ENCODE measurements around the gene LARP4.
"Not testable (repeated sequence)": the region's sequence is repeated elsewhere in the genome, so short reads cannot be mapped to it uniquely, and the experiment has no call there.

The LARP4 gene

DNA sequence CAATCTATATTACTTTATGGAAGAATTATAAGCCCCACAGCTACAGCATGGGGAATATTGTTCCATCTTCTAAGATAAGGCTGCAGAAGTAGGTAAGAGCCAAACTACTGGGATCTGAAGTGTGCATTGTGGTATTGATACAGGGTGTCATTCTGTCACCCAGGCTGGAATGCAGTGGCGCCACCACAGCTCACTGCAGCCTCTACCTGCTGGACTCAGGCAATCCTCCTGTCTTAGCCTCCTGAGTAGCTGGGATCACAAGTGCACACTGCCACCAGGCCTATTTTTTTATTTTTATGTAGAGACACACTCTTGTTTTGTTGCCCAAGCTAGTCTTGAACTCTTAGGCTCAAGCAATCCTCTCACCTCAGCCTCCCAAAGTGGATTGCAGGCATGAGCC lies 82.8 kb downstream of the LARP4 start:
- DNase-seq (ENCODE audit: low read depth): no peak

DNA sequence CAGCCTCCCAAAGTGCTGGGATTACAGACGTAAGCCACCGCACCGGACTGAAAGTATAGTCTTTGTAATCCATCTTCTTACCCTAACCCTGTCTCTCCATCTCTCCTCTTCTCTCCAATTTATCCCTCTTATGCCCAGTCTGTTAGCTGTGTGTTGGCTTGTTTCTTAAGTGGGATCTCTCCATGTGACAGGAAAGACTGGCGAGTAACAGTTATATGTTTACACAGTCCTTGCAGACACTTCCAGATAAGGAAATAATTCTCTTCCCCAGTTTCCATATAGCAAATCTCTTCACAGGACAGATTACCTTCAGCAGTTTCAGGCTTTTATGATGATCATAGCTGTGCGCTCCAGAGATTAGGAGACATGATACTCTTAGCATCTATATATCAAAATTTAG lies 88.1 kb downstream of the LARP4 start:
- no peak for DNase-seq (ENCODE audit: low read depth)

DNA sequence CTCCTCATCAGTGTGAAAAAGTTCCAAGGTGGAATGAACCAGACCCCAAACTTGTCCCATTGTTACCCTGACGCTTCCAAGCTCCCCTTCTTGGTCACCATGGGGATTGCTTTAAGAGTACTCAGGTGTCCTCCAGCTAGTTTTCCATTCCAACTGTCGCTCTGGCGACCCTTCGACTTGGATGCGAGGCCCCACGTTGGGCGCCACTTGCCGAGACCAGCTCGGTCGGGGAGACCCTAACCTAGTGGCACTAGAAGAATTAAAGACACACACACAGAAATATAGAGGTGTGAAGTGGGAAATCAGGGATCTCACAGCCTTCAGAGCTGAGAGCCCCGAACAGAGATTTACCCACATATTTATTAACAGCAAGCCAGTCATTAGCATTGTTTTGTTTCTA lies 97.4 kb downstream of the LARP4 start:
- DNase-seq (ENCODE audit: low read depth): not testable (repeated sequence)

DNA sequence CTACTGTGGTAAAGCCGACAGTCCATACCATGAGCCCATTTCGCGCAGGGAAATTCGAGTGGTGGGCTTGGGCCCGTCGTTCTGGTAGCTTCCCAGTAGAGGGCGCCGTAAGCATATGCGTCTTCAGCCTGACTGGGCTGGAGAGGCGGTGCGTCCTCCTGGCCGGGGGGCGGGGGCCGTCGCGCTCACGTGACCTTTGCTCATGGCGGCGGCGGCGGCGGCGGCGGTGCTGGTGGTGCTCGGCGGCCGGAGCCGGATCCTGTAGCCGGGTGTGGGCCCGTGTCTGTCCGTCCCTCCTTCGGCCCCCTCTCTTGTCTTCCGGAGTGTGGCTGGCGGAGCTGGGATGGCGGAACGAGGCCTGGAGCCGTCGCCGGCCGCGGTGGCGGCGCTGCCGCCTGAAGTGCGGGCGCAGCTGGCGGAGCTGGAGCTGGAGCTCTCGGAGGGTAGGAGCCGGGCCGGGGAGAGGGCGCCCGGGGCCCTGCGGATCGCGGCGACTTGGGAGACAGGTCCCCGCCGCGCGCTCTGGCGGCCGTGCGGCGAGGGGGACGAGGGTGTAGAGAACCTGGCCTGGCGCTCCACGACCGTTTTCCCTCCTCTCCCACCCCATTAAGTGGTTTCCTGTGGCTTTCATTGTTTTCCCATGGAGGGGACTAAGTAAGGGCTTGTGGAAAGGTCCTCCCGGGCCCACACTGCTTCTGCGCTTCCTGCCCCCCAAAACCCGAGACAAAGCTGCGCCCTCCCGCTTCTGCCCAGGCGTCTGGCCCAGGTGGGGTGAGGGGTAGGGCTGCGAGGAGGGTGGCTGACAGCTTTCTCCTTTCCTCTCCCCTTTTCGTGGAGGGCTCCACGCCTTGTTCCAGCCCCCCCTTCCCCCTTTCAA lies 104.4 kb downstream of the LARP4 start, which contains the start of gene DIP2B:
Gene DIP2B, plus strand, starts transcription at position 188 of the 877 bp plus-strand sequence. Its CDS starts 156 bp downstream, at position 344.
- DNase-seq (ENCODE audit: low read depth): peak; percentile 97

DNA sequence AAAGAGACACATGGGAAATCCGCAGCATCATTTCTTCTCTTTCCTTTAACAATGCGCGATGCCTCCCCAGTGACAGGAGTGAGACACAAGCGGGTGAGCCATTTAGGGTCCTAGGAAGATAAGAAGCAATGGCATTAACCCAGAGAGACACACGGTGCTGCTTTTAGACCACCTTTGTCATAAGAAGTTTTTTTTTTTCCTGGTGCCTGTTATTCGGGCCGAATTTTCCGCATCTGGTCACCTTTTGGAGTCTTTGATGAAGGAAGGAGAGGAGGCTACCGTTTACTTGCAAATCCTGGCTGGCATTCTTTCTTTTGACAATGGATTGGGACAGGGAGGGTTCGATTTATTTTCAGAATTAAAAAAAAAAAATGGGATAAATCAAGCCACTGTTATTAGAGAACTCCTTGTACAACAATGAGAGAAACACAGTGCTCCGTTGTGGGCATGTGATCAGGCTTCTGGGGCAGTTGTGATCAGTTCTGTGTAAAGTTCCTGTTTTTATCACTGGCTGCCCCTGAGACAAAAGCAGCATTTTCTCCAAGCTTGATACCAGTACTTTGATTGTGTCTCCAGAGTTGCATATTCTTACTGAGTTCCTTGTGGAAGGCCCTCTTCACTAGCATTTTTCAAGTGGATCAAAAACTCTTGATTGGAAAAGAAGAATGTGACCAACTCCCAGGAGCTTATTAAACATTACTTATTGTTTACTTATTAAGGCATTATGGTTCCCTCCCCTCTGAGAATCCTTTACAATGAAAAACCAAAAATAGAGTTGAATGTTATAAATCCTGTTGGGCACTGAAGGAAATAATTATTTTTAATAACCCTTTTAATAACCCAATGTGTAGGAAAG lies 105.2 kb downstream of the LARP4 start:
- DNase-seq (ENCODE audit: low read depth): no peak

DNA sequence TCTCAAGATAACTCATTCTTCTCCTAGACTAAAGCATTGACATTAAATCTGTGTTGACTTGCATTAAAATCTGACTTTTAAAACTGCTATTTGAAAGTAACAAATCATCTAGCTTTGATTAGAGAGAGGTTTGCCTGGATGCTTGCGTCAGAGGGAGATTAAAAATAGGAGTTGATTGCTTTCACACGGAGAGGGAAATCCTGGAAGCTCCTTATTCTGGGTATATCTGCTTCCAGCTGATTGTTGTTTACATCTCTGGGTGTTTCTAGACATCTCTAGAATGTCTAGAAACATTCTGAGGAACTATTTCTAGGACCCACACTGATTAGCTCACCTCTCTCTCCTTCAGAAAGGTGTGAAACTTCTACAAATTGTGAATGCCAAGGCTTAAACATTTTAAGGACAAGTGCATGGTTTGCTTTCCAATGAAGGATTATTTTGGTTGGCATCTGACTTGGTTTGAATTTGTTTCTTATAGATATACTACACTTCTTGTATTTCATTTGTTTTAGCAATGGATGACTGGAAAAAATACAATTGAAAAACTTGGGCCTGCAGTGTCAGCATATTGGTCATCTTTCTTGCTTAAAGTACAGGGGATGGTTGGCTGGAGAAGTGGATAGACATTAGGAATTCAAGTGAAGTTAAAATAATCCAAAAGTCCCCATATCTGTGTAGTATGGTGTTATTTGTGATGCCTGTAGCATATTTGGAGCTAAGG lies 106.2 kb downstream of the LARP4 start:
- DNase-seq (ENCODE audit: low read depth): no peak

DNA sequence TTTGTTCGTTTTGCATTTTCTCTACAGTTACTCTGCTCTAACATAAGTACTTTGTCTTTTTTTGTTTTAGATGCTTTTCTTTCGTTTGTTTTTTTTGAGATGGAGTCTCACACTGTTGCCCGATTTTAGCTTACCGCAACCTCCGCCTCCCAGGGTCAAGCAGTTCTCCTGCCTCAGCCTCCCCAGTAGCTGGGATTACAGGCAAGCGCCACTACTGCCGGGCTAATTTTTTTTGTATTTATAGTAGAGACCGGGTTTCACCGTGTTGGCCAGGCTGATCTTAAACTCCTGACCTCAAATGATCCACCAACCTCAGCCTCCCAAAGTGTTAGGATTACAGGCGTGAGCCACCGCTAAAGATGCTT lies 106.8 kb downstream of the LARP4 start:
- no peak for DNase-seq (ENCODE audit: low read depth)

DNA sequence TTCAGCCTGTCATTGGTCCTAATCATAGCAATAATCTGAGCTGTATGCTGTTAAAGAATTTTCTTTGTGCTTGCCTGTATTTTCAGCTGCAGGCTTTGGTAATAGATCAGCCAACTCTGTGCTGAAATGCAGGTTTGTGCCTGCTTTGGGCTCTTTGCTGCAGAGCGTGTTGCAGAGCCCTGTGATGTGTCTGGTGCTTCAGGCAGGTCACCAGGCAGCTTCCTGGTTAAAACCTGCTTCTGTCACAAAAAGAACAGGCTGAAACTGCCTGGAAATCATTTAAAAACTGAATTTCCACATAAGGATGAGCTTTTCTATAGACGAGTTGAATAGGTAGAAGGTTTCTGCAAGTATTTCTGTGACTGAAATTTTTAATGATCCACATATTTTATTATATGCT lies 107.2 kb downstream of the LARP4 start:
- no peak for DNase-seq (ENCODE audit: low read depth)

DNA sequence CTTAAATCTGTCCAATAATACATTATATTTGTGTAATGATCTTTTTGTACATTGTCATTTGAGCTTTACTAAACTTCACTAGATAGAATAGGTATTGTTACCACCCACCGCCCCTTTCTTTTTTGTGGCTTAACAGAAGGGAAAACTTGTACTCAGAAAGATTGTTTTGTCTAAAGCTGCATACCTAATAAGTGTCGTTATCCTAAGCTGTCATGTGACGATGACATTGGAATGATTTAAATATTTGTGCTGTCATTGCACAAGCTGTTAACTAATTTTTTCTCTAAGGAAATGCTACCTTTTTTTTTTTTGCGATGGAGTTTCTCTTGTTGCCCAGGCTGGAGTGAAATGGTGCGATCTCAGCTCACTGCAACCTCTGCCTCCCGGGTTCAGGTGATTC lies 107.7 kb downstream of the LARP4 start:
- no peak for DNase-seq (ENCODE audit: low read depth)

DNA sequence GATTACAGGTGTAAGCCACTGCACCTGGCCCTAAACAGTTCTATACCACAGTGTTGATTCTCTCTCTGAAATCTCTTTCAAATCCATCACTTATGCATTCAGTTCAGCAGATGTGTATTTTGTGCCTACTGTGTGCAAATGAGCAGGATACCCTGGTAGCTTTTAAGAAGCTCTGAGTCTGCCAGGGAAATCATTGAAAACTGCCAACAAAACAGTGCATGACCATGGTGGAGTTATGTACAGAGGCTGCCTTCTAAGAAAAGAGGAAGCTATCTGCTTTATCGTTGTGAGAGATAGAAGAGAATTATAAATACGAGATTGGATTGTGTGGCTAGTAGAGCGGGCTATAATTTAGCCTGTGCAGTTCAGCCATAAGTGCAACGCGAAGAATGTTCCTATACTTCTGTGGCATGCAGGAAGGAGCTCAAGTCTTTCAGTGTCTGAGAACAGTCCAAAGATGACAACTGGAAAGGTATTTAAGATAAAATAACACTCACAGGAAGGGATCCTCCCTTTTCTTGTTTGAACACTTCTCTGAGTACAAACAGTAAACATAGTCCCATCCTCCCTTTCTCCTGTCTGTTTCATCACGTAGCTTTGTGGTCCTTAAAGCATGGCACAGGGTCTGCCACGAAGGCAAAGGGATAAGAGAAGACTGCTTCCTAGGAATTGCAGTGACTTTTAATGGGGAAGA lies 108.4 kb downstream of the LARP4 start:
- no peak for DNase-seq (ENCODE audit: low read depth)

DNA sequence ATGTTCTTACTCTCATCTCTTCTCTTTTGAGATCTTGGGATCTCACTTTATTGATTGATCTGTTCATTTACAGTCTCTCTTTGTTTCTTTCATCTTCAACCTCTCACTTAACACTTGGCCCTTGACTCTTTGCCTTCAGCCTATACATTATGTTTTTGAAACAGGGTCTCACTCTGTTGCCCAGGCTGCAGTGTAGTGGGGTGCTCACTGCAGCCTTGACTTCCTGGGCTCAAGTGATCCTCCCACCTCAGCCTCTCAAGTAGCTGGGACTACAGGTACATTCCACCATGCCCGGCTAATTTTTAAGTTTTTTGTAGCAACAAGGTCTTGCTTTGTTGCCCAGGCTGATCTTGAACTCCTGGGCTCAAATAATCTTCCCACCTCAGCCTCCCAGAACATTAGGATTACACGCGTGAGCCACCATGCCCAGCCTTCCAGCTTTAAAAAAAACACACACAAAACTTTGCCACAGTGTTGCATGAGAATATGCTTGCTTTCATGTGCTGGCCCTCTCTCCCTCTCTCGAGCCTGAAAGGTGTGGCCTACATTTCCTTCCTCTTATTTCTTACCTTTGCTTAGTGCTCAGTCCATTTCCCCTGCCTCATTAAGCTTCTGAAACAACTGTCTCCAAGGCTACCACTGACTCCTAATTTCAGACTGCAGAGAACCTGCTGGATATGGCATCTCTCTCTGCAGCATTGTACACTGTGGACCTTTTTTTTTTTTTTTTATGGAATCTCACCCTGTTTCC lies 114.0 kb downstream of the LARP4 start:
- DNase-seq (ENCODE audit: low read depth): no peak

DNA sequence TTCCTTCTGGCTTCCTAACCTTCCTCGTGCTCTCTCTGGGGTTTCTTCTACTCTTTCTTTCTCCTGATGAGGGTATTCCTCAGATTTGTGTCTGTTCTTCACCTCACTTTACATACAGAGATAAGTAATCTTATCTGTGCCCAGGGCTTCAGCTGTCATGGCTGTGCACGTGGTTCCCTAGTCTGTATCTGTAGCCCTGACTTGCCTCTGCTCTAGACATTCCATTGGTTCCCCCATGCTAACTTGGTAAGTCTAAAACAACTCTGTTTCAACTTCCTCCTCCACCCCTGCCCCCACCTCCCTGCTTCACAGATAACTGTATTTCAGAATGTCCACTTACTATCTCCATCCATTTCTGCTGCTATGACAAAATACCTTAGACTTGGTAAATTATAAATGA lies 114.9 kb downstream of the LARP4 start:
- no peak for DNase-seq (ENCODE audit: low read depth)

DNA sequence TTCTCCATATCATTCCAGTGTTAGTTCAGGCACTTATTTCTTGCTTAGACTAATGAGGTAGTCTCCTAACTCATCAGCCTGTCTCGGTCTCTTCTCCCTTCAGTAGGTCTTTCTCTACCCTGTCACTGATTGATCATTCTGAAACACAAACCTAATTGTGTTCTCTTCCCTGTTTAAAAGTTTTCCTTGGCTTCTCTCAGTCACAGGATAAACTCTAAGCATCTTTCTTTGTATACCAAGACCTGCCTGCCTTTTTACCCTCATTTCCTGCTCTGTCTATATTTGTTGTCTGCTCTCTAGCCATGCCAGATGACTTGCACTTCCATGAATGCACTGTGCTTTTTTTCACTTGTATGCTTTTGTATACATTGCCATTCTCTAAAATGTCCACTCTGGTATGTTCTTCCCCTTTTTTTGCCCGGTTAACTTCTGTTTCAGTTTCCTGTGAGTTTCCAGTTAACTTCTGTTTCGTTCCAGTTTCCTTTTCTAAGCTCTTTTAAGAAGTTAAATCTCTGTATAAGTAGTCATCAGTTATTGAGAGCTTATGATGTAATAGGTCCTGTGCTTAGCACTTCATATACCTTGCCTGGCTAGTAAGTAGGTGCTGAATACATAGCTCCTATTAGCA lies 116.8 kb downstream of the LARP4 start:
- DNase-seq (ENCODE audit: low read depth): no peak

DNA sequence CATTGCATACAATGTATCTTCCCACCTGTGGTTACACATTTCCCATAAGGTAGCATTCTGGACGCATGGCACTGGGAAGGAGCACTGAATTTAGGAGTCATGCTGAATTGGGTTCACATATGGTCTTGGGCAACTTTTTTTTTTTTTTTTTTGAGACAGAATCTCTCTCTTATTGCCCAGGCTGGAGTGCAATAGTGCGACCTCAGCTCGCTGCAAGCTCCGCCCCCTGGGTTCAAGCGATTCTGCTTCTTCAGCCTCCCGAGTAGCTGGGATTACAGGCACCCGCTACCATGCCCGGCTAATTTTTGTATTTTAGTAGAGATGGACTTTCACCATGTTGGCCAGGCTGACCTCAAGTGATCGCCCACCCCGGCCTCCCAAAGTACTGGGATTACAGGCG lies 117.4 kb downstream of the LARP4 start:
- no peak for DNase-seq (ENCODE audit: low read depth)

DNA sequence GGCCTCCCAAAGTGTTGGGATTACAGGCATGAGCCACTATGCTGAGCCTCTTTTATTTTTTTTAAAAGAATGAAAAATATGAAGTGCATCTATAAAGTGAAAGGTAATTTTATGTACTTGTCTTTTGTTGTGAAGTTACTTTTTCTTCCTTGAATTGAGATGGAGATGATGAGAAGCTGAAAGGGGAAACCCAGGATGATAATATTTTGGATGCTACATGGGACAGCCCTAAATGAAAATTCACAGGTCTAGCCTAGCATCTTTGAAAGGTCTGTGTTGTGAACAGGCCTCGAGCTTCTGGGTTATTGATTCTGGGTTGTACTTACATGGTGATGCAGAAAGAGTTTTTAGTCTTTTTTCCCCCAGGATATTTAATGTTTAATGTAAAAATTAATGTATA lies 118.7 kb downstream of the LARP4 start:
- no peak for DNase-seq (ENCODE audit: low read depth)

DNA sequence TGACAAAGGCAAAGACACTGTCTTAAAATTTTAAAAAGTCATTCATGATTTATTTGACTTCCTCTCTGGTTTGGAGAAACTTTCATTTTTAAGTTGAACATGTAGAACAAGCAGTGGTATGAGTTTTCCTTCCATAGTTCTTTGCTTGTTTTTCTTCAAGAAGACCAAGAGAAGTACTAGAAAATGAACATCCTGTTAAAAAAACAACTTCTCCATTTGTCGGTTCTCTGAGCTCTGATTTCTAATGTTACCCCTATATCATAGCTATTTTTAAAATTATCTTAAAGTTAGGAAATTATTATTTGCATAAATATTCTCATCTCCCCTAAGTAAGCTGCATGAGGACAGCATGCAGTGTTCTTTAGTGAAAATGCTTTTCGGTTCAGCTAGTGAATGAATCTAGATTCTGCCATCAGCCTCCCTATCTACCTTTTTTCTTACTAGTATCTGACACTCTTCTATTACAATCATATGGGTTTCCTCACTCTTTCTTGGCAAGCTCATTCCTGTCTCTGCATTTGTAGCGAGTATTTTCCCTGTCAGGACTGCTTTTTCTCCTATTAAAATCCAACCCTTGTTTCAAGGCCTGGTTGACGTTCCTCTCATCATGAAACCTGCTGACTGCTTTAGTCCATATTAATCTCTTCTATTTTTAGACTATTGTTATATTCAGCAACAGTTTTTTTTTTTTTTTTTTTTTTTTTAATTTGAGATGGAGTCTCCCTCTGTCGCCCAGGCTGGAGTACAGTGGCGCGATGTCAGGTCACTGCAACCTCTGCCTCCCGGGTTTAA lies 119.9 kb downstream of the LARP4 start:
- no peak for DNase-seq (ENCODE audit: low read depth)

DNA sequence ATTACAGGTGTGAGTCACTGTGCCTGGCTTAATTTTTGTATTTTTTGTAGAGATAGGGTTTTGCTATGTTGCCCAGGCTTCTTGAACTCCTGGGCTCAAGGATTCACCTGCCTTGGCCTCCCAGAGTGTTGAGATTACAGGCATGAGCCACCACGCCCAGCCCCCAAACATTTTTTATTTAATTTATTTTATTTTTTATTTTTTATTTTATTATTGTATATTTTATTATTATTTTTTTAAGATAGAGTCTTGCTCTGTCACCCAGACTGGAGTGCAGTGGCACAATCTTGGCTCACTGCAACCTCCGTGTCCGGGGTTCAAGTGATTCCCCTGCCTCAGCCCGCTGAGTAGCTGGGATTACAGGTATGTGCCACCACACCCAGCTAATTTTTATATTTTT lies 121.1 kb downstream of the LARP4 start:
- DNase-seq (ENCODE audit: low read depth): not testable (repeated sequence)

DNA sequence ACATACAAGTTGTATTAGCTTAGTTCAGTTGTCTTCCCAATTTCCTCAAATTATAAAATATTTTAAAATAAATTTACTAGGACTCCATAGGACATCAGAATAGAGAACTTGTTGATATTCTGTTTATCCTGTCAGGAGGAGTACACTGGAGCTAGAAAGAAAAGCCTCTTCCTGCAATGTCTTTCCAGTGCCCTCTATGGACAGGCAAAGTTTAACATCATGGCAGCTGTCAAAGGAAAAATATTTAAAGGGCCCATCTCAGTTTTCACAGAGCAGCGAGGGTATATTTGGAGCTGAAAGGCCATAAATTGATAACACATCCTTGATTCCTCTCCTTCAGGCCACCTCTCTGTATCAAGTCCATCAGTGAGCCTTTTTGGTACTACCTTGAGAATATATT lies 123.1 kb downstream of the LARP4 start:
- no peak for DNase-seq (ENCODE audit: low read depth)

DNA sequence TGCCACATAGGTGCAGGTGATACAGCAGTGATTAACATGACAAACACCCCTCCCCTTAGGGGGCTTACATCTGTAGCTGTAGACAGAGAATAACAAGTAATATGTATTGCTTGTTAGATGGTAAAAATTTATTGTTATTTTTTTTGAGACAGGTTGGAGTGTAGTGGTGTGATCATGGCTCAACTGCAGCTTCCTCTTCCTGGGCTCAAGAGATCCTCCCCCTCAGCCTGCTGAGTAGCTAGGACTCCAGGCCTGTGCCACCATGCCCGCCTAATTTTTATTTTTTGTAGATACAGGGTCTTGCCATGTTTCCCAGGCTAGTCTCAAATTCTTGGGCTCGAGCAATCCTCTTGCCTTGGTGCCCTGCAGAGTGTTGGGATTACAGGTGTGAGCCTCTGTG lies 123.9 kb downstream of the LARP4 start:
- DNase-seq (ENCODE audit: low read depth): no peak

DNA sequence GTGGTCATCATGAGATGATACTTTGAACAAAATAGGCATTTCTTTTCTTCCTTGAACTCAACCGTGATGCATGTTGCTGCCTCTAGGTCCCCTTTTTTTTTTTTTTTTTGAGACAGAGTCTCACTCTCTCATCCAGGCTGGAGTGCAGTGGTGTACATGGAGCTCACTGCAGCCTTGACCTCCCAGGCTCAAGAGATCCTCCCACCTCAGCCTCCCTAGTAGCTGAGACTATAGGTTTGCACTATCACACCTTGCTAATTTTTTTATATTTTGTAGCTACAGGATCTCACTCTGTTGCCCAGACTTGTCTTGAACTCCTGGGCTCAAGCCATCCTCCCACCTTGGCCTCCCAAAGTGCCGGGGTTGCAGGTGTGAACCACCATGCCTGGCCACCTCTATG lies 124.7 kb downstream of the LARP4 start:
- DNase-seq (ENCODE audit: low read depth): no peak

Data from activated T-cell treated with anti-CD3 and anti-CD28 coated beads for 1 hour (primary cell).